HEK293 (cell line): ENCODE results near the gene NPAS1.
A peak's percentile ranks its signal among the peaks of the same experiment; 100 is the strongest.
"Not testable (repeated sequence)": the region's sequence is repeated elsewhere in the genome, so short reads cannot be mapped to it uniquely, and the experiment has no call there.

Experiments used
- CTCF ChIA-PET: fragments of 350-600 bp; formaldehyde crosslinking; extraction: SDS; loops from one replicate; lab custom pipeline; 2021; ENCODE audit warnings: antibody characterized with exemption; lab: Yijun Ruan, JAX
- POLR2A ChIA-PET: fragments of 300-600 bp; formaldehyde crosslinking; extraction: SDS; loops from one replicate; lab custom pipeline; 2020; ENCODE audit warnings: antibody characterized with exemption, inconsistent platforms; lab: Yijun Ruan, JAX
- H3K27ac ChIP-seq: fragments of 200-500 bp; sonication (Bioruptor generic); 2 replicates; pipeline ENCODE4 v1.5.1; 2014; ENCODE audit warnings: low read depth, low read length, control low read depth, inconsistent platforms; ENCODE audit errors: extremely low read depth
- H3K36me3 ChIP-seq, 2 experiments: fragments of 200-500 bp in 1 of 2; sonication (Bioruptor generic) in 1 of 2; 1 replicate in 1 of 2; 2 replicates in 1 of 2; pipeline ENCODE4 v1.5.1; 2014 to 2017; ENCODE audit warnings: inconsistent platforms in 2 of 2, low read length in 2 of 2; ENCODE audit not compliant: control insufficient read depth in 2 of 2, insufficient read depth in 1 of 2
- H3K4me1 ChIP-seq: fragments of 200-500 bp; sonication (Bioruptor generic); 2 replicates; pipeline ENCODE4 v1.5.1; 2014; ENCODE audit warnings: mild to moderate bottlenecking, low read length, inconsistent platforms; ENCODE audit not compliant: control insufficient read depth, insufficient read depth
- H3K4me3 ChIP-seq: 2 replicates; pipeline ENCODE4 v1.5.1; 2011; ENCODE audit warnings: low read depth, mild to moderate bottlenecking, control low read depth, low read length, moderate library complexity
- H3K9me3 ChIP-seq: fragments of 200-500 bp; sonication (Bioruptor generic); 2 replicates; pipeline ENCODE4 v1.5.1; 2014; ENCODE audit warnings: low read depth, low read length, inconsistent platforms; ENCODE audit not compliant: control insufficient read depth, insufficient read depth
- GLIS1 ChIP-seq: fragments of 450-650 bp; formaldehyde crosslinking; IDR thresholded peaks from 2 replicates; pipeline ENCODE4 v1.5.1; 2016; ENCODE audit warnings: missing biosample characterization, missing genetic modification characterization
- HOXC10 ChIP-seq: sonication (generic); formaldehyde crosslinking; IDR thresholded peaks from 2 replicates; pipeline ENCODE4 v1.8.1; 2023; ENCODE audit warnings: mild to moderate bottlenecking, missing genetic modification reagents
- KLF1 ChIP-seq: fragments of 450-650 bp; formaldehyde crosslinking; IDR thresholded peaks from 2 replicates; pipeline ENCODE4 v1.5.1; 2016; ENCODE audit warnings: missing biosample characterization, missing genetic modification characterization
- KLF16 ChIP-seq: fragments of 450-650 bp; formaldehyde crosslinking; IDR thresholded peaks from 2 replicates; pipeline ENCODE4 v1.5.1; 2017; ENCODE audit warnings: missing biosample characterization, missing genetic modification characterization
- KLF8 ChIP-seq: fragments of 450-650 bp; formaldehyde crosslinking; IDR thresholded peaks from 2 replicates; pipeline ENCODE4 v1.5.1; 2016; ENCODE audit warnings: missing biosample characterization, missing genetic modification characterization
- PRDM1 ChIP-seq: fragments of 450-650 bp; formaldehyde crosslinking; IDR thresholded peaks from 2 replicates; pipeline ENCODE4; 2016; ENCODE audit warnings: missing biosample characterization, missing genetic modification characterization
- TRIM28 ChIP-seq: IDR thresholded peaks from 2 replicates; pipeline ENCODE4 v1.6.1; 2011; ENCODE audit warnings: low read length, control low read depth, borderline replicate concordance
- ZBTB17 ChIP-seq: fragments of 450-650 bp; formaldehyde crosslinking; IDR thresholded peaks from 2 replicates; pipeline ENCODE4 v1.5.1; 2016; ENCODE audit warnings: missing biosample characterization, missing genetic modification characterization
- ZBTB20 ChIP-seq: fragments of 450-650 bp; formaldehyde crosslinking; IDR thresholded peaks from 2 replicates; pipeline ENCODE4 v1.5.1; 2016; ENCODE audit warnings: missing biosample characterization, missing genetic modification characterization
- ZFP37 ChIP-seq: fragments of 450-650 bp; formaldehyde crosslinking; IDR thresholded peaks from 2 replicates; pipeline ENCODE4 v1.5.1; 2016; ENCODE audit warnings: missing biosample characterization, missing genetic modification characterization
- ZNF16 ChIP-seq: fragments of 450-650 bp; formaldehyde crosslinking; IDR thresholded peaks from 2 replicates; pipeline ENCODE4 v1.5.1; 2016; ENCODE audit warnings: low read depth, missing biosample characterization, missing genetic modification characterization
- ZNF202 ChIP-seq: fragments of 450-650 bp; formaldehyde crosslinking; IDR thresholded peaks from 2 replicates; pipeline ENCODE4 v1.5.1; 2016; ENCODE audit warnings: missing biosample characterization, missing genetic modification characterization, borderline replicate concordance
- ZNF280D ChIP-seq: fragments of 450-650 bp; formaldehyde crosslinking; IDR thresholded peaks from 2 replicates; pipeline ENCODE4 v1.5.1; 2016; ENCODE audit warnings: missing biosample characterization, missing genetic modification characterization
- ZNF335 ChIP-seq: fragments of 450-650 bp; formaldehyde crosslinking; conservative IDR thresholded peaks from 2 replicates; pipeline ENCODE4 v1.5.1; 2016; ENCODE audit warnings: missing biosample characterization, missing genetic modification characterization
- ZNF354C ChIP-seq: fragments of 450-650 bp; formaldehyde crosslinking; IDR thresholded peaks from 2 replicates; pipeline ENCODE4 v1.5.1; 2016; ENCODE audit warnings: missing biosample characterization, missing genetic modification characterization, low read depth, borderline replicate concordance
- ZNF501 ChIP-seq: fragments of 450-650 bp; formaldehyde crosslinking; IDR thresholded peaks from 2 replicates; pipeline ENCODE4 v1.5.1; 2016; ENCODE audit warnings: missing biosample characterization, missing genetic modification characterization
- ZNF548 ChIP-seq: fragments of 450-650 bp; formaldehyde crosslinking; IDR thresholded peaks from 2 replicates; pipeline ENCODE4 v1.5.1; 2016; ENCODE audit warnings: missing biosample characterization, missing genetic modification characterization
- ZNF558 ChIP-seq: fragments of 450-650 bp; formaldehyde crosslinking; IDR thresholded peaks from 2 replicates; pipeline ENCODE4 v1.5.1; 2016; ENCODE audit warnings: missing biosample characterization, missing genetic modification characterization
- ZNF658 ChIP-seq: fragments of 450-650 bp; formaldehyde crosslinking; IDR thresholded peaks from 2 replicates; pipeline ENCODE4; 2016; ENCODE audit warnings: missing biosample characterization, missing genetic modification characterization
- ZNF792 ChIP-seq: fragments of 450-650 bp; formaldehyde crosslinking; IDR thresholded peaks from 2 replicates; pipeline ENCODE4 v1.5.1; 2016; ENCODE audit warnings: missing biosample characterization, missing genetic modification characterization
- TF ChIP-seq, protein P1 (sequence below): fragments of 450-650 bp; formaldehyde crosslinking; IDR thresholded peaks from 2 replicates; pipeline ENCODE4 v1.5.1; 2016; ENCODE audit warnings: missing biosample characterization, missing genetic modification characterization
- TF ChIP-seq, protein P2 (sequence below): fragments of 450-650 bp; formaldehyde crosslinking; IDR thresholded peaks from 2 replicates; pipeline ENCODE4 v1.5.1; 2016; ENCODE audit warnings: missing biosample characterization, missing genetic modification characterization, borderline replicate concordance

NPAS1 gene

DNA sequence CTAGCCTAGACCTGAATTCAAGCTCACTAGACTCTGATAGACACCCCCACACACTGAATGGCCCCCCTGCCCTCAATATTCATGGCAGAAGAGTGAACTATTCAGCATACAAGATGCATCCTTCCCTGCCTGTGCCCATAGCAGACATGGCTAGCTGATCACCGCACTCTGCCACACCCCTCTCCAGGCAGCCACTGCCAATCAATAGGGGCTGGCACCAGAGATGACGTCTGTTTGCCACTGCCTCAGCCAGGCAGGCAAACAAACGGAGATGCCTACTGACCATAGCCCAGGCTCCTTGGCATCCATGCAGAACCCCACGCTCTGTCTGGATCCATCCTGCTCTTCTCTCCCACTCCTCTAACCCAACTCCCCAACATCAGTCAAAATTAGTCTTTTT is 13.8 kb upstream of the NPAS1 start (continued):
- peak; percentile 60; the same call in 1 of the 2 replicates for TF ChIP-seq KLF8 (tag by site-specific recombination)
- TF ChIP-seq KLF16 (tag by site-specific recombination), result peak; percentile 74
- TF ChIP-seq, all 188 proteins: peak for 10

DNA sequence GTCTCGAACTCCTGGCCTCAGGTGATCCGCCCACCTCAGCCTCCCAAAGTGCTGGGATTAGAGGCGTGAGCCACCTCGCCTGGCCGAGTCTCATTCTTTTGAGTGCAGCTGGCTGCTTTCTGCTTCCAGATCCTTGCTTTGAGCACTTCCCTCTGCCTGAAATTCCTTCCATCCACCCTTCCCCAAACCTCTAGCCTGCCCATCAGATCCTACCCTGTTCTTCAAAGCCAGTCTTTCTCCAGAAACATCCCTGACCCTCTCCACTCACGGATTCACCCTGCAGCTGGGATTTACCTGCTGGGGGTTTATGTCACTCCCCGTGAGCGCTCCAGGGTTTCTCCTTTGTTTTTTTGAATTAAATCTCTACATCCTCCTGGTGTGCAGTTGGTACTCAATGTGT is 13.1 kb upstream of the NPAS1 start:
- Histone ChIP-seq H3K9me3 (no peaks in the 10 kb centered on the region), H3K4me3 (no peak overlapping the region), H3K36me3 (peaks cover 0 to 3% of the 10 kb centered on the region in 2 experiments; a peak in 1 of 3 replicates), H3K4me1 (0 out of 2 replicates have a peak, but pooled peaks cover 2% of the 10 kb centered on the region), H3K27ac (no peak overlapping the region)
- POLR2A ChIA-PET, result no interaction called here
- CTCF ChIA-PET, result interaction anchor here (1.0 kb wide), 1 partner anchor 16 kb away, joined by 3 read pairs; no protein-coding TSS in a partner anchor
- TF ChIP-seq ZNF792 (tag by site-specific recombination), result 0 out of 2 replicates have a peak, but pooled peaks have one; percentile 54
- no peak for TF ChIP-seq HOXC10 (CRISPR knock-in tag)
- TF ChIP-seq, protein P1, sequence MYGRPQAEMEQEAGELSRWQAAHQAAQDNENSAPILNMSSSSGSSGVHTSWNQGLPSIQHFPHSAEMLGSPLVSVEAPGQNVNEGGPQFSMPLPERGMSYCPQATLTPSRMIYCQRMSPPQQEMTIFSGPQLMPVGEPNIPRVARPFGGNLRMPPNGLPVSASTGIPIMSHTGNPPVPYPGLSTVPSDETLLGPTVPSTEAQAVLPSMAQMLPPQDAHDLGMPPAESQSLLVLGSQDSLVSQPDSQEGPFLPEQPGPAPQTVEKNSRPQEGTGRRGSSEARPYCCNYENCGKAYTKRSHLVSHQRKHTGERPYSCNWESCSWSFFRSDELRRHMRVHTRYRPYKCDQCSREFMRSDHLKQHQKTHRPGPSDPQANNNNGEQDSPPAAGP (tag by site-specific recombination), result no peak

- POLR2A ChIA-PET, result not testable (repeated sequence)
These were observed 9.1 kb upstream of the NPAS1 start for GRCh38 chr19:47010549-47010948.

DNA sequence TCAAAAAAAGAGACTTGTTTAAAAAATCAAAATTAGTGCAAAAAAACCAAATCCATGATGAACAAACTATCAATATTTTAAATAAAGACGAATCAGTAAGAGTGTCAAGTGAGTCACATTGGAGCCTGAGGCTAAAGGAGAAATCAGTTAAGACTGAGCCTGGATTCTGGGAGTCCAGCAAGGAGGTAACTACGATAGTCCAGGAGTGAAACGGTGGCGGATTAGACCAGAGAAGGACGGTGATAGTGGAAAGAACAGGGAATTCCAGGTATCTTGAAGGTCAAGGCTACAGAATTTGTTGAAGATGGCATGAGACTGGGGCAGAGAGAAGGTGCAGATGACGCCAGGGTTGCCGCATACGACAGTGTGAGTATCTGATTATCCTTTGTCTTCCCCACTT is 7.0 kb upstream of the NPAS1 start:
- POLR2A ChIA-PET, result interaction anchor here (0.7 to 1.5 kb wide), 6 partner anchors 9 to 118 kb away, joined by 3 to 7 read pairs (median 4); partner anchors contain the start of genes SAE1 and ZC3H4

More at GRCh38 chr19:47010549-47010948, 9.1 kb upstream of the NPAS1 start:
- CTCF ChIA-PET, result interaction anchor here (0.5 to 4.2 kb wide), 5 partner anchors 13 to 281 kb away, joined by 3 to 34 read pairs (median 3); no protein-coding TSS in a partner anchor
- H3K27ac ChIP-seq, H3K4me1 ChIP-seq, H3K4me3 ChIP-seq, H3K9me3 ChIP-seq, H3K36me3 ChIP-seq: not testable (repeated sequence)

GRCh38 chr19:47013041-47013517 is 6.6 kb upstream of the NPAS1 start:
- ChIA-PET POLR2A (interaction anchor here (0.6 to 1.5 kb wide), 10 partner anchors 10 to 244 kb away, joined by 3 to 7 read pairs (median 4); partner anchors contain the start of genes SAE1, TMEM160 and ZC3H4), CTCF (interaction anchor here (0.6 to 4.3 kb wide), 71 partner anchors 9 to 803 kb away, joined by 3 to 72 read pairs (median 4); partner anchors contain the start of genes AP2S1 and ZC3H4)
- H3K4me1 ChIP-seq, result no peaks in the 10 kb centered on the region
- no peaks in the 10 kb centered on the region for H3K9me3 ChIP-seq
- no peak overlapping the region for H3K4me3 ChIP-seq
- H3K27ac ChIP-seq, result no peak overlapping the region
- H3K36me3 ChIP-seq, result no peaks in the 10 kb centered on the region
- TF ChIP-seq ZNF202, result no peak
- no peak for TF ChIP-seq ZNF658
- no peak for TF ChIP-seq ZNF354C
- no peak for TF ChIP-seq TRIM28
- TF ChIP-seq ZNF501 (tag by site-specific recombination), result peak; percentile 17; the same call in 1 of the 2 replicates
- TF ChIP-seq GLIS1, result peak; percentile 64
- peak; percentile 31; the same call in 1 of the 2 replicates for TF ChIP-seq ZNF335
- peak; percentile 39; the same call in 1 of the 2 replicates for TF ChIP-seq ZFP37
- TF ChIP-seq, protein P2, sequence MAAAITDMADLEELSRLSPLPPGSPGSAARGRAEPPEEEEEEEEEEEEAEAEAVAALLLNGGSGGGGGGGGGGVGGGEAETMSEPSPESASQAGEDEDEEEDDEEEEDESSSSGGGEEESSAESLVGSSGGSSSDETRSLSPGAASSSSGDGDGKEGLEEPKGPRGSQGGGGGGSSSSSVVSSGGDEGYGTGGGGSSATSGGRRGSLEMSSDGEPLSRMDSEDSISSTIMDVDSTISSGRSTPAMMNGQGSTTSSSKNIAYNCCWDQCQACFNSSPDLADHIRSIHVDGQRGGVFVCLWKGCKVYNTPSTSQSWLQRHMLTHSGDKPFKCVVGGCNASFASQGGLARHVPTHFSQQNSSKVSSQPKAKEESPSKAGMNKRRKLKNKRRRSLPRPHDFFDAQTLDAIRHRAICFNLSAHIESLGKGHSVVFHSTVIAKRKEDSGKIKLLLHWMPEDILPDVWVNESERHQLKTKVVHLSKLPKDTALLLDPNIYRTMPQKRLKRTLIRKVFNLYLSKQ (tag by site-specific recombination), result no peak
- no peak for TF ChIP-seq KLF1 (tag by site-specific recombination)
- no peak for TF ChIP-seq ZNF280D (tag by site-specific recombination)
- no peak for TF ChIP-seq ZNF558 (tag by site-specific recombination)
- no peak for TF ChIP-seq ZNF16 (tag by site-specific recombination)
- no peak for TF ChIP-seq ZNF548 (tag by site-specific recombination)

More for the DNA sequence above, 7.0 kb upstream of the NPAS1 start:
- peak; percentile 39; the same call in 1 of the 2 replicates for TF ChIP-seq ZBTB20
- peak; percentile 67 for TF ChIP-seq PRDM1 (tag by site-specific recombination)
- no peak for TF ChIP-seq ZBTB17 (tag by site-specific recombination)
- TF ChIP-seq, all 188 proteins: peak for 2
- Histone ChIP-seq H3K27ac (no peak overlapping the region), H3K9me3 (no peaks in the 10 kb centered on the region), H3K4me1 (no peaks in the 10 kb centered on the region), H3K4me3 (no peak overlapping the region), H3K36me3 (no peaks in the 10 kb centered on the region)
- CTCF ChIA-PET, result interaction anchor here (0.7 to 4.3 kb wide), 56 partner anchors 8 to 415 kb away, joined by 3 to 72 read pairs (median 5); partner anchors contain the start of genes AP2S1 and ZC3H4
